Middle frontal gyrus (tissue), 1 donor: Measurements from ENCODE around the gene LTC4S.

Experiments used
- DNase-seq: peaks from one replicate; pipeline ENCODE4 v3.0.0-alpha.2; 2015; ENCODE audit warnings: low spot score; ENCODE audit errors: extremely low spot score

Gene LTC4S

DNA sequence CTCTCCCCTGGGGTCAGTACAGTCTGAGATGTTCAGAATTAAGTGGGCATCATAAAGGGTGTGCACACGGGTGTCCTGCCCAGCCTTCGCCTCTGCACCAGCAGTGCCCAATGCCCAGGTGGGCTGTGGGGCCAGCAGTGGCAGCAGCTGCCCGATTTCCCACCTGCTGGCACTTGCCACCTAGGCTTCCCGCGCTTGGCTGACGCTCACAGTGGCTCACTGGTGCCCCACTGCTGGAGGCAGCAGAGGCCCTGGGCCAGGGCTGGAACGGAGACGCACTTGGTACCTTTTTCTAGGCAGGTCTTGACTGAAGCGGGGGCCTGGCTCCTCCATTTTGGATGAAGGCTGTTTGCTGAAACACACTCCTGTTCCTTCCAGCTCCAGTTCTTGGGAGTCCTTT lies 47.8 kb downstream of the LTC4S start:
- no peak for DNase-seq
